GM21381 (cell line): ENCODE measurements around the gene BRD7.
A peak's percentile ranks its signal among the peaks of the same experiment; 100 is the strongest.

Experiments used
- ATAC-seq: cut with Tn5 transposase; IDR thresholded peaks from one replicate; pipeline ENCODE4 v1.9.1; 2021; ENCODE audit warnings: mild to moderate bottlenecking, moderate library complexity; ENCODE audit not compliant: unreplicated experiment

BRD7 gene

DNA sequence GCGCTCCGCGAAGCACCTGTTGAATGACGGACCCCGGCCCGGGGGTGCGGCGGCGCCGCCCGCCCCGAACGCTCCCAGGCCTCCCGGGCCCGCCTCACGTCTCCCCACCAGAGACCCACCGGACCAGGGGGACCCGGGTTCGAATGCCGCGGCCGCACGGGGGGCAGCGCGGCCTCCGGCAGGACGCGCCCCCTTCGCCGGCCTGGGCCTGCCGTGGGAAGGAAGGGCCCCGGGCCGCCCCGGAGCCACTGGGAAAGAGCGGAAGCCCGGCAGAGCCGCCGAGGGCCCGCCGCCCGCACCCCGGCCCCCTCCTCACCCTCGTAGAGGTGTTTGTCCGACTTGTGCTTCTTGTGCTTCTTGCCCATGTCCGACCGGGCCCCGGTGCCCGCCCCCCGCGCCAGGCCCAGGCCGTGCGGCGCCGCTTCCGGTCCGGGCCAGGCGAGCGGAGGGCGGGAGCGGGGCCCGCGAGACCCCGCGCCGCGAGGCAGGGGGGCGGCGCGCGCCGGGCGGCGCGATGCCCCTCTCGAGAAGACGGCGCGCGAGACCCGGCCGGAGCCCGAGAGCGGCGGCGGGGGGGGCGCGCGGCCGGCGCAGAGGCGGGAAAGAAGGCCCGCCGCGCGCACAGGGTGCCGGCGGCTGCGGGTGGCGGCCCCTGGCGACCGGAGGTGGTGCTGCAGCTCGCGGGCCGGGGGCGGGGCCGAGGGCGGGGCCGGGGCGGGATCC lies at the start of gene BRD7:
Gene BRD7, minus strand, starts transcription at position 579 of the 723 bp plus-strand sequence. Its CDS starts 214 bp downstream, at position 365.
- peak; percentile 71 for ATAC-seq

DNA sequence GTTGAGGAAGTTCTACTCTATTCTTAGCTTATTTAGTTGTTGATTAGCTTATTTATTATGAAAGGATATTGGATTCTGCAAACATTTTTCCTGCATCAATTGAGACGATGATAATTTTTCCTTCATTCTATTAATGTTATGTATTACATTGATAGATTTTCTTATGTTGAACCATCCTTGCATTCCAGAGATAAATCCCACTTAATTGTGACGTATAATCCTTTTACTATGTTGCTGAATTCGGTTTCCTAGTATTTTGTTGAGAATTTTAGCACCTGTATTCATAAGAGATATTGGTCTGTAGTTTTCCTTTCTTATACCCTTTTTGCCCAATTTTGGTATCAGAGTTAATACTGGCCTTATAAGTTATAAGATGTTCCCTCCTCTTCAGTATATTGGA lies 47.6 kb upstream of the BRD7 start:
- no peak for ATAC-seq

GRCh38 chr16:50414152-50414551 lies 45.4 kb upstream of the BRD7 start:
- no peak for ATAC-seq

- ATAC-seq = no peak
Observed at GRCh38 chr16:50411034-50411433, 42.2 kb upstream of the BRD7 start.

DNA sequence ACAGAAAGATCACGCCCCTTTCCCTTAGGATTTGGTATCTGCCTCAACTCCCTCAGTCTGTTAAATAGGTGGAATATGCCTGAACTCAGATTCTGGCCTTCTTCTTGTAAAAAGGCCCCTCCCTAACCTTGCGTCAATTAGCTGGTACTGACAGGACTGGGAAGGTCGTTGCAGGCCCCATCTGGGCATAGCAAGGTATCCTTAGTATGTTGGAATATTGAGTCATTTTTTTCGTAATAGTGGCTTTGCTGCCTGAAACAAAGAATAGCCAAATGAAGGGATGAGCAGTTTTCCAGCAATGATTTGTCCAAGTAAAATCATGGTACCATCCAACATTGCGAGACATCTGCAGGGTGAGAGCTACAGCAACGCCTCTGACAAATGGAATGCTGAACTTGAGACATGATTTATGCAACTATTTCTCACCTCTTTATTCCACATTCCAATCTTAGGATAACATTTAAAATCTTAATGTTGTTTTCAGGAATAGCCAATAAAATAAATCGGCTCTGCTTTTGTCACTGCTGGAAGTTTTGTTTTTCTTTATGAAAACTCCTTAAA lies 39.3 kb upstream of the BRD7 start:
- no peak for ATAC-seq

DNA sequence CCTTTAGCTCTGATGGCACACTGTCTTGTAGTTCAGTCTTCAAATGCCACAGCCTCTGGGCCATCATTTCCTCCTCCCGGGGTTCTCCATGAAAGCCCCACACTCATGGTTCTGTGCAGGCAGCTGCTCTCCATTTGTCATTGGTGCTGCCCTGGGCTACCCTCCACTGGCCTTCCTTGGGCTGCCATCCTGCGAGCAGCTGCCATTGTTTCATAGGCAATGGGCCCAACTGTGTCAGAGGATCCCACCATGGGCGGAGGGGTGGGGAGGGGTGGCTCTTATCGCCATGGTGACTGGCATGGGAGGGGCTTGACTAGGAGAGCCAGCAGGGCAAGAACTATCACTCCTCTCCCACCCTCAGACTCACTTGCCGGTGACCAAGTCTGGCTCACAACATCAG lies 38.6 kb upstream of the BRD7 start:
- ATAC-seq = no peak

DNA sequence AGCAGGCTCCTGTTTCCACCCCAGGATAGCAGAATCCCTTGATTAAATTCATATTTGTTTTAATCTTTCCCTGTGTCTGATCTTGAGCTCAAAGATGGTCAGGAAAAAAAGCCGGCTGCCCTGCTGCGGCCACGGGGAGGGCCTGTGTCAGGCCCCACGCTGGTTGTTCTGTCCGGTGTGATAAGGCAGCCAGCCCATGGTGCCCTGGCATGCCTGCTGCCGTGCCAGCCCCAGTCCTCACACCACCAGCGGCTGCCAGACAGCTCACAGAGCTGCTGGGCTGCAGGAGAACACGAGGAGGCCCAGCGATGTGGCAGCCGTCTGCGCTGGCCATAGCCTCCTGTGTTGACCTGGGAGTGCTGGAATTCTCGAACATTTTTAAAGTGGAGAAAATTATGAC lies 34.7 kb upstream of the BRD7 start:
- no peak for ATAC-seq

DNA sequence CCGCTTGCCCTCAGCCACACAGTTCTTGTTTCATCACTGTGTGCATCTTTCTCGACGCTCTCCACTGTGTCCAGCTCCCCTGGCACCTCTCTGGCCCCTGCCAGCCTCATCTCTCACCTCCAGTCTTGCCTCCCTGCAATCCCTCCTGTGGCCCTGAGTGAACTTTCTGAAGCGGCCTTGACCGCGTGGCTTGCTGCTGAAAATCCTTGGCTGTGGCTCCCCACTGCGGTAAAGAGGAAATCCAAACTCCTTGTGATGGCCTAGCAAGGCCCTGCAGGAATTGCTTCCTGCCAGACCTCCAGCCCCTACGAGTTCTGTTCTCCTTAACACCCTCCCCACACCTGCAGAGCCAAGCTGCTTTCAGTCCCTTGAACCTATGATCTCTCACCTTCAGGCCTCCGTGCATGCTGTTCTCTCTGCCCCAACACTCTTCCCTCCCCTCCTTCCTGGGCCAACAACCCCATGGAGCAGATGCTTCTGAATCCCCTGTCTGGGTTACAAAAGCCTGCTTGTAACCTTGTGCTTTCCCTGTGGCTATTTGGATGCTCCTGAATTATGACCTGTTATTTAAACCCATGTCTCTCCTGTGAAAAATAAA lies 33.6 kb upstream of the BRD7 start:
- no peak for ATAC-seq

GRCh38 chr16:50401355-50401754 lies 32.6 kb upstream of the BRD7 start:
- no peak for ATAC-seq

DNA sequence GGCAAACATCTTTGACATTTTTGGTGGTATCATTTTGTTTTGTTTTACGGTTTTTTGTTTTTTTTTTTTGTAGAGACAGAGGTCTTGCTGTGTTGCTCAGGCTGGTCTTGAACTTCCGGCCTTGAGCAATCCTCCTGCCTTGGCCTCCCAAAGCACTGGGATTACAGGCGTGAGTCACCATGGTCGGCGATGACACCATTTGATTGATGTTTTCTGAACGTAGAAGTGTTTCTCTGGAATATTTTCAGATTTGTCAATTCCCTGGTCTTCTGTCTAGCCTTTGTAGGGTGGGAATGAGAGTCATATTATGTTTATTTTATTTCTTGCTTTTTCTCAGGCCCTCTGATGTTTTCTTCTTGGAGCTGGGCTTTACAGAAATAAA lies 32.2 kb upstream of the BRD7 start:
- no peak for ATAC-seq

DNA sequence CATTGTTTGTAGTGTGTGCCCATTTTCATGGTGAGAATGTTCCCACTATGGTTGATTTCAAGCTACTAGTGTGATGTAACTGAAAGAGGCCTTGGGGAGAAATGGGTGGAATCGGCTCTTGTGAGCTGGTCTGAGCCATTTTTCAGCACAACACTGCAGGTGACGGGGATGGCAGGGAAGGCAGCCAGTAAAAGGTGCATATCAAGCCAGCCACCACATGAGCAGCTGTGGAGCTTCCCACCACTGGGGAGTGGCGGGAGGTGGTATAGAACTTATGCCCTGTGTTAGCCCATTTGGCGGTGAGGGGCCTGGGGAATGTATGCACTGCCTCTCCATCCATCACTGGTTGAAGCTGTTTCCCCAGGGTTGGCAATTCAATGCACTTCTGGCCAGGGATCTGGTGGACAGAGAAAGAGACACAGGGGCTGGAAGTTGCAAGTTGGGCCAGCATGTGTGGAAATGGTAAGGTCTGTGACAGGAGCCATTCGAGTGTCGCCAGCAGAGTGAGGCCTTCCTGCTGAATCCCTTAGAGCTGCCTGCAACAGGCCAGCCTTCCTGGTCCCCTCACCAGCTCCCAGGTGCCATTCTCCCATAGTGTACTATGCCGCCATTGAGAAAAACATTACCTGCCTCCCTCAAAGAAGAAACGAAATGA lies 31.7 kb upstream of the BRD7 start:
- ATAC-seq = no peak

- no peak for ATAC-seq
Observed at GRCh38 chr16:50399411-50399810, 30.6 kb upstream of the BRD7 start.

- ATAC-seq = no peak
Observed at GRCh38 chr16:50398336-50398735, 29.5 kb upstream of the BRD7 start.

DNA sequence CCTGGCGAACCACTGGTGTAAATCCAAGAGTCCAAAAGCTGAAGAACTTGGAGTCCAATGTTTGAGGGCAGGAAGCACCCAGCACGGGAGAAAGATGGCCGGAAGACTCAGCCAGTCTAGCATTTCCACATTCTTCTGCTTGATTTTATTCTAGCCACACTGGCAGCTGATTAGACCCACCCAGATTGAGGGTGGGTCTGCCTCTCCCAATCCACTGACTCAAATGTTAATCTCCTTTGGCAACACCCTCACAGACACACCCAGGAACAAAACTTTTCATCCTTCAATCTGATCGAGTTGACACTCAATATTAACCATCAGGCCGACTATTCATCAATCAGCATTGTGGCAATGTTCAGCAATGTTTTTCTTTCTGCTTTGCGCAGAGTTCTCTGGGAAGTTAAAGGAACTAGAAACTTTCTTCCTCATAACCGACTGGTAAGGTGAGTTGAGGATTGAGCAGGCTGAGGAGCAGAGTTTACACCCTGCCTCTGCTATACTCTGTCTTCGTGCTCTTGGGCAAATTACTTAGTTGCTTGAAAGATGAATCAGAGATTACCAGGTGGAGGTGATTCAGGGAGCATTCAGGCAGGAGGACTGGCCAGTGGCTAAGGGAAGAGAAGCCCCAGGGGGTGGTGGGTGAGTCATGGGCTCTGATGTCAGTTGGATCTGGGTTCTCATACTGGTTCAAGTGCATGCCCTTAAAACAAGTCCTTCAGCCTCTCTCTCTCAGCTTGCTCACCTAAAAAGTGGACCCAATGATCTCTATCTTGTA lies 28.2 kb upstream of the BRD7 start:
- ATAC-seq = no peak

DNA sequence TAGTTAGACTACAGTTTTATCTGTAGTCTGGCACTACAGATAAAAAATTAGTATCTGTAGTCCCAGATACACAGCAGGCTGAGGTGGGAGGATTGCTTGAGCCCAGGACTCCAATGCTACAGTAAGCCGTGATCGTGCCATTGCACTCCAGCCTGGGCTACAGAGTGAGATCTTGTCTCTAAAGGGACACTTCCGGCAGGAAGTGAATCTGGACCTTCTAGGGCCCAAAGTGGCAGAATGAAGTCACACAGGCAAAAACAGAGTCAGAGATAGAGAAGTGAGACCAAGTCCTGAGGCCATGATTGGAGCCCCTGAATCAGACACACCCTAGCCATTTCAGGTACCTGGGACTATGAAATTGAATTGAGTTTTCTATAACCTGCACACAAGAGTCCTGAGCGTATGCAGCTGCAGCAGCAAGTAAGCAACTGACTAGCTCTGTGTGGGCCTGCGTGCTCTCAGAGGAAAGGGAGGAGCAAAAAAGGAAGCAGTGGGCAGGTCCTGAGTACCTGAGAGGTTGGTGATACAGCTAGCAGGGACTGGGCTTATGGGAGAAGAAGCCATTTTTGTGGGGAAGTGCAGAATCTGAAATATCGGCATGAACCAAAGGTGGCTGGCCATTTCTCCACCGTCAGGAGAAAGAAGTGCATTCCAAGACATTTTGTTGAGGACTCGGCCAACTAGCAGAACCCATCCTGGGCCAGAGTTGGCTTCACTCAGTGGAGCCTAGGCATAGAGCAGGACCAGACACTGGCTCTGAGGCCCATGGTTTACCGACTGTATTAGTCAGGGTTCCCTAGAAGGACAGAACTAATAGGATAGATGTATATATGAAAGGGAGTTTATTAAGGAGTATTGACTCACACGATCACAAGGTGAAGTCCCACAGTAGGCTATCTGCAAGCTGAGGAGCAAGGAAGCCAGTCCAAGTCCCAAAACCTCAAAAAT lies 27.2 kb upstream of the BRD7 start:
- ATAC-seq = no peak

GRCh38 chr16:50393858-50394802 lies 25.3 kb upstream of the BRD7 start:
- ATAC-seq = no peak

GRCh38 chr16:50393416-50393815 lies 24.6 kb upstream of the BRD7 start:
- no peak for ATAC-seq

DNA sequence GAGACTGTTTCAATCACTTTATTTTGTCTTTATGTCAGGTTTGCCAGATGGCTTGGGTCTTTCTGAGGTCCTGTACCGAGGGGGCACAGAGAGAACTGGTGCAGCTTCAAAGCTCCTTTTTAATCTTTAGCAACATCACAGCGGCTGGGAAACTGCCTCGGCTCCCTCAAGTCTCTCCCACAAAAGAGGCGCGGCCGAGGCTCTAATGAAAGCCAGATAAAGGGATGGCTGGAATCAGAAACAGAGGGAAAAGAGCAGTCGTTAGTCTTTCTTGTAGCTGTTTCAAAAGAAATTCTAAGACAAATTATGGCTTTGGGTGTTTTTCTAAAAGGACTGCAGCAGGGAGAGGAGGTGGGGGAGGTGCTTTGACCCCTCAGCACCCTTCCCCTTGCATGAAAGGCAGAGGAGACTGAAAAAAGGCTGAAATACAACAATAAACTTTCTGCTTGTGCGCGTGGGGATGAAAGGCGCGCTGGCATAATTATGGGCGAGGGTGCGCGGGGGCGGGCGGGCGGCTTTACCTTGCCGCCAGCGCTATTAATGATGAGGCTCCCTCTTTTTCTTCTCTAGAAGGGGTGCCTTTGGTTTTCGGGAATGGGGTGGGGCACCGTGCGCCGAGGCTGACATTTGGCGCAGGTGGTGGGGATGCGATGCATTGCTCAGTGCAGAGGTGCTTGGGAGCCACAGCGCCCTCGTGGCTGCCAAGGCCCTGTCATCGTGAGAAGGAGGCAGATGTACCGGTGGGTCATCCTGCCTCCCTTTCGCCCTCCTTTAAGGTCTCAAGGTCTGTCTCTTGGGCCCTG lies 22.3 kb upstream of the BRD7 start:
- ATAC-seq = no peak
